ENCODE measurements around the gene BAHCC1.
A peak's percentile ranks its signal among the peaks of the same experiment; 100 is the strongest.

Gene BAHCC1

GRCh38 chr17:81443269-81443668 lies 48.0 kb downstream of the BAHCC1 start:
- DNase-seq (ENCODE audit: low spot score), result no peak

GRCh38 chr17:81444610-81445339 lies 49.5 kb downstream of the BAHCC1 start:
- DNase-seq (ENCODE audit: low spot score), result no peak

GRCh38 chr17:81445642-81446503 lies 50.6 kb downstream of the BAHCC1 start:
- no peak for DNase-seq (ENCODE audit: low spot score)

GRCh38 chr17:81447331-81447933 lies 52.2 kb downstream of the BAHCC1 start:
- no peak for DNase-seq (ENCODE audit: low spot score)

GRCh38 chr17:81448442-81448841 lies 53.2 kb downstream of the BAHCC1 start:
- DNase-seq (ENCODE audit: low spot score), result no peak

GRCh38 chr17:81448950-81449349 lies 53.7 kb downstream of the BAHCC1 start:
- DNase-seq (ENCODE audit: low spot score), result no peak

- no peak for DNase-seq (ENCODE audit: low spot score)
Observed at GRCh38 chr17:81449351-81449750, 54.1 kb downstream of the BAHCC1 start.

GRCh38 chr17:81451823-81452222 lies 56.6 kb downstream of the BAHCC1 start:
- DNase-seq (ENCODE audit: low spot score), result no peak

- no peak for DNase-seq (ENCODE audit: low spot score)
Observed at GRCh38 chr17:81452551-81452950, 57.3 kb downstream of the BAHCC1 start.

- DNase-seq (ENCODE audit: low spot score), result no peak
Observed at GRCh38 chr17:81453076-81453475, 57.8 kb downstream of the BAHCC1 start.

GRCh38 chr17:81453712-81454111 lies 58.5 kb downstream of the BAHCC1 start:
- peak; percentile 22 for DNase-seq (ENCODE audit: low spot score)

- DNase-seq (ENCODE audit: low spot score), result no peak
Observed at GRCh38 chr17:81454473-81454872, 59.2 kb downstream of the BAHCC1 start.

GRCh38 chr17:81455387-81455786 lies 60.1 kb downstream of the BAHCC1 start:
- no peak for DNase-seq (ENCODE audit: low spot score)

GRCh38 chr17:81456091-81456490 lies 60.8 kb downstream of the BAHCC1 start:
- DNase-seq (ENCODE audit: low spot score), result no peak

GRCh38 chr17:81456798-81457197 lies 61.5 kb downstream of the BAHCC1 start:
- no peak for DNase-seq (ENCODE audit: low spot score)

- DNase-seq (ENCODE audit: low spot score), result no peak
Observed at GRCh38 chr17:81457401-81457800, 62.1 kb downstream of the BAHCC1 start.

GRCh38 chr17:81457917-81458555 lies 62.8 kb downstream of the BAHCC1 start:
- DNase-seq (ENCODE audit: low spot score), result no peak

- DNase-seq (ENCODE audit: low spot score), result no peak
Observed at GRCh38 chr17:81458628-81459027, 63.4 kb downstream of the BAHCC1 start.

GRCh38 chr17:81459224-81459623 lies 64.0 kb downstream of the BAHCC1 start:
- DNase-seq (ENCODE audit: low spot score), result no peak

- DNase-seq (ENCODE audit: low spot score), result no peak
Observed at GRCh38 chr17:81459864-81460263, 64.6 kb downstream of the BAHCC1 start.

- no peak for DNase-seq (ENCODE audit: low spot score)
Observed at GRCh38 chr17:81460856-81461460, 65.7 kb downstream of the BAHCC1 start.
